Epidermal melanocyte (primary cell): ENCODE measurements around the gene P2RY13.

Experiments used
- DNase-seq: peaks from one replicate; pipeline ENCODE4 v3.0.0; 2011; ENCODE audit warnings: low spot score; ENCODE audit not compliant: insufficient read length

P2RY13 gene

DNA sequence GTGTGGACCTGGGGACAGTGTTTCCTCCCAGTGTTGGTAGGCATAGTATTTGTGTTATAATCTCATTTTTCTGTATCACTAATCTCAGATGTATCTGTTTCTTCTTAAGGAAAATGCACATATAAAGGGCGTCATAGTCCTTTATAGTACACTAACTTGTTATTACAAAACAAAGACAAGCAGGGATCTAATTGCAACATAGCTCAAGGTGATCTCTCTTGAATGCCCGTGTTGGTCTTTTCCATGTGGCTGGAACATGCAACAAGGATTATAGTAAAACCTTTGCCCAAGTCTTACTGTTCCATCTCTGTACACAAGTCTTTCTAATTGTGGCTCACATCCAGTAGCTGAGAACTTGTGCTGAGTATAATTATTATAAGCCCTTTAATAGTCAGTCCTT lies 9.2 kb downstream of the P2RY13 start:
- no peak for DNase-seq

DNA sequence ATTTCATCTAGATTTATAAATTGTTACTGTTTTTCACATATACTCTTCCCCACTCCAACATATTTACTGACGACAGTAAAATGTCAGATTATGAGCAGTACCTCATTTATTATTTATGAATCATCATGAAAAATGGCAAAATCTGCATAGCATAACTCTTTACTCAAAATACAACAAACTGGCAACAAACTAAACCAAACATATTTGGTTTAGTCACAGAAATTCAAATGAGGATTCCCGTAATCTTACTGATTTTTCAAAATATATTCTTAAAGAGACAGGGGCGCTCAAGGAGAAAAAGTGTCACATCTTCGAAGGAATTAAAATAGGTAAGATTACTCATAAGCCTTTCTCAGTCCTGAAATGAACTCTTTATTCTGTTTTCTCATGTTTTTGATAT lies 9.7 kb downstream of the P2RY13 start:
- no peak for DNase-seq

DNA sequence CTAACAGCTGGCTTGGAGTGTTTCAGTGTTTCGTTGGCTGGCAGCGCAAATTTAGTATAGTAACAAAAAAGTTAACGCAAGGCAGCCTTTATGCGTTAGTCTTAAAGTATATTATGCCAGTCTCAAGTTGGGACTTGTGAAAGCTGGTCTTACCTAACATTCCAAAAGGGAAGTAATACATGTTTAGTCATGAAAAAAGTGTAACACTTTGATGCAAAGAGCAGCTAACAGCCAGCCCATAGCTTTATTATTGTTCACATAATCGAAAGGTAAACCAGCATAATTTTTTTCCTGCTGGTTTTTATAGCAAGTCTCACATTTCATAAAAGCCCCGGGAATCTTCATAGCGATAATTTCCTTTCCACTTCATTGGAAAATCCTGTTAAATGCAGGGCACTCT lies 10.4 kb downstream of the P2RY13 start:
- DNase-seq: no peak

DNA sequence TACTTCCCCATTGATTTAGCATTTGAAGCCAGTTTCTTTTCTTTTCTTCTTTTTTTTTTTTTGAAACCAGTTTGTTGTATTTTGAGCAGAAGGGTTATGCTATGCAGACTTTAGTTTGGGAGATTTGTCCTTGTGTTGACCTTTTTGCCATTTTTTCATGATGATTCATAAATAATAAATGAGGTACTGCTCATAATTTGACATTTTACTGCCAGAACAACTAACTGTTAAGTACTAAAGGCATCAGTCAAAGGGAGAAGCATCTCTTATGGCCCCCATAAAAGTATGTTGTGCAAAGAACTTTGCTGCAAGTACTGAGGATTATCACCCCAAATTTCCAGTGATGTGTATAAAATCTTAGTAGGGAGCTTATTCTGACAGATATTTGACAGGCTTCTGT lies 11.0 kb downstream of the P2RY13 start:
- no peak for DNase-seq

DNA sequence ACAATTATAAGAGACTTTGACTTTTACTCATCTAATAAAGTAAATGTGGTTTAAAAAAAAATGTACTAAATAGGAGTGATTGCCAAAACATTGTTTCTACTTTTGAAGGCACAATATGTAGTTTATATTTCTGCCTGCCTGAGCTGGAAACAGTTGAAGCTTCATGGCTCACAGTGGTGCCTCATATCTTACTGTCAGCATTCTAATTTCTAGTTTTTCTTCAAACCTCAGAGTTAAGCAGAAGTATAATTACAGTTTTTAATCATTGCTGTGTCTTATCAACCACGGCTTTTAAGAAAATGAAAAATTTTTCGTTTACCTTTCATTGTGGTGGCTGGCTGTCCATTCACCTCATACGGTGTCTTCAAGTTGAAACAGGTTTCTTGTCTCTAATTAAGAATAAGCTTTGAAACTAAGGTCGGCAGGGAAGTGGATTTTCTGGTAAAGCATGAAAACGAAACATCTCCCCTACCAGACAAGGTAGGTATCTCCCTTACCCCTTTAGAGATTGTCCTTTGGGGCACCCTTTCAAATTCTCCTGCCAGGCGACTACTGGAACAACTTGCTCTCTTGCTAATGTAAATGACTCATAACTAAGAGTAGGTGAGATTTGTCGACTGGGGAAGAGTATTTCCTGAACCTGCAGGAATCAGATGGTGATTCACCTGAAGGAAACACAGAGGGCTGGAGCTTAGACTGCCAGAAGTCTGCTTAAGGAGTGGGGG lies 12.9 kb downstream of the P2RY13 start, which contains the start of gene GPR87:
TSS of gene GPR87 (minus strand) at position 554 of the 725 bp plus-strand sequence. CDS start 16,720 bp downstream, outside the sequence.
- DNase-seq: no peak

DNA sequence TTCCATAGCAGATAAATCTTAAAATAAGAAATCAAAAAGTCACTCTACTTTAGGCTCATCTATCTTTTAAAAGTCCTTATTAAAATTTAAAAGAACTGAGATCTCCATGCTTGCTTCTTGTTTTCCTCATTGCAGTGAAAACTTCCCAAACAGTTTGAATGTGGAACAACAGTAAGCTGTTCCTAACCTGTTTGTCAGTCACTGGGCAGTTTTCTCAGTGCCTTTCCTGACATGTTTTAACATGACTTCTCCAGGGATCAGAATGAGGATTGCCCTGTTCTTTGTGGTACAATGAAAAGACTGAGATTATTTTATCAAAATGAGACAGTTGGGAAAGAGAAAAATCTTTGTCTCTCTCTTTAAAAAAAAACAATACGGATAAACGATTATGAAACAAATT lies 13.5 kb downstream of the P2RY13 start:
- DNase-seq: no peak

DNA sequence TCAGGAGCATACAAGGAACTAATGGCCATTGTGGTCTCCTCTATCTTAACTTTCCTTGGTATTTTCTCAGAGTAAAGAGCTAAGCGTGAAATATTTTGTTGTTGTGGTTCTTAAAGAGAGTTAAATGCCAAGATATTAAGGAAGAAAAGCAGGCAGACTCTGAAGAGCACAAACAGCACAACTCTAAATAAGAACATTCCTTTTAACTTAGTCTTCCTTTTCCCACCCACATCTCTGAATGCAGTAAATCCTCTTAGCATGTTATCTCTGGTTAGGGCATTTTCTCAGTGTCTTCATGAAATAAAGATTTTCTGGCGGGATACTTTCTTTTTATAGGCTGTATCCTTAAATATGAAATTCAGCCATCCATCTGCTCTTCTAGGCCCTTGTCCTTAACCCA lies 14.2 kb downstream of the P2RY13 start:
- DNase-seq: no peak

DNA sequence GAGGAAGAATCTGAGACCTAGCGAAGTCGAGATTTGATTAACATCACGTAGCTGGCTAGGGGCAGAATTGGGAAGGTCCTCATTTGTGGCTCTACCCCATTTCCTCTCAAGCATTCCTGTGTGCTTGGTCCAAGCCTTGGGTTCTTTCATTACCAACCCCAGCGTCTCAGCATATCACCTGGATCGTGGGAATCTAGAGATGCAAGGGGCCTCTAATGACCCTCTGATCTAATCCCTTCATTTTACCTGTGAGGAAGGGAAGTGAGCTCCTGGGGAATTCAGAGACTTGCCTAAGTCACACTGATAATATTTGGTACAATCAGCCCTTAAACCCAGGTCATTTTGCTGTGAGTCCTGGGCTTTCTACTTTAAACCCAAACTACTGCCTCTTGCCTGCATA lies 14.8 kb downstream of the P2RY13 start:
- DNase-seq: no peak

DNA sequence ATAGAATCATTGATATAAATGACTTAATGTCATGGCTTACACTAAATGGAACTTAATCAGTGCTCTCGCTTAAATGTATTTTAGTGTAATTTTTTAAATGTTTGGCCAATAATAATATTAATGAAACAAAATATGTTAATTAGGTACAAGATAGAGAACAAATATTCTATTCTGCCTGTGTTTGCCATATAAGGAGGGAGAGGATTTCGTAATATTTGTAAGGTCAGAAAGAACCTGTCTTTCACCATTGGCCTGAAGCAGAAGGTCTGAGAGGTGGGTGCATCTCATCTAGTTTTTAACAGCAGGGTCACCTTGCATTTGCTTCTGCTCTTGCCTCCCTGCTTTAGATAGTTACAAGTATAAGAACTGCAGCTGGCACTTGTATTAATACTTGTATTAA lies 15.2 kb downstream of the P2RY13 start:
- no peak for DNase-seq

DNA sequence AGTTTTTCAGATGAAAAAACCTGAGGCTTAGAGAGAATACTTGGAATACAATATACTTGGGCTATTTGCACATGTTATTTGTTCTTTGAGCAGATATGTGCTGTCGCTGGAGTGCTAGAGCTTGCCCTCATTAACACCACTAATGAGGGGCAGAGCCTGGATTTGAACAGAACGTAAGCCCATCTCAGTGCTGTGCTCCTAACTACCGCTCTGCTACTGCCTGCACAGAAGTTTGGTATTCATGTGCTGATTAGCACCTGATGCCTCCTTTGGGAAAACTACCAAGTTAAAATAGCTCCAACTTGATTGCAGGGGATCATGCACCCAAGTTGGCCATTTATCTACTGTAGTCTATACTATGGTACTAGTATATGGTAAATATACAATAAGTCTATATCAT lies 16.4 kb downstream of the P2RY13 start:
- DNase-seq: no peak

DNA sequence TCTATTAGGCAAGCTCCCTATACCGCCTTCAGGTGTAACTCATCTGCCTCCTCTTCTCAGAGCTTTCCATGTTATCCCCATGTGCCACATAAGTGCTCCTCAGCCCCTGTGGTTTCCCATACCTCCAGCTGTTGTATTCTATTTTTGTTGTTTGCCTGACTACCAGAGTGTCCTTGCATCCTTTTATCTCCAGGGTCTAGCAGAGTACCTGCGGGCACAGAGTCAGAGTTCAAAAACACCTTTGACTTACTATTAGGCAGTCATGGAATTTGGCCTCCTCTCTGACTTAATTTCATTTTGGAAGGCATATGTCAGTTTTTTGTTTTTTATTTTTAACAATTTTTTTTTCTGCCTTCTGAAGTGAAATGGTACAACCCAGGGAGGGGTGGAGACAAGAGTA lies 19.8 kb downstream of the P2RY13 start:
- no peak for DNase-seq

DNA sequence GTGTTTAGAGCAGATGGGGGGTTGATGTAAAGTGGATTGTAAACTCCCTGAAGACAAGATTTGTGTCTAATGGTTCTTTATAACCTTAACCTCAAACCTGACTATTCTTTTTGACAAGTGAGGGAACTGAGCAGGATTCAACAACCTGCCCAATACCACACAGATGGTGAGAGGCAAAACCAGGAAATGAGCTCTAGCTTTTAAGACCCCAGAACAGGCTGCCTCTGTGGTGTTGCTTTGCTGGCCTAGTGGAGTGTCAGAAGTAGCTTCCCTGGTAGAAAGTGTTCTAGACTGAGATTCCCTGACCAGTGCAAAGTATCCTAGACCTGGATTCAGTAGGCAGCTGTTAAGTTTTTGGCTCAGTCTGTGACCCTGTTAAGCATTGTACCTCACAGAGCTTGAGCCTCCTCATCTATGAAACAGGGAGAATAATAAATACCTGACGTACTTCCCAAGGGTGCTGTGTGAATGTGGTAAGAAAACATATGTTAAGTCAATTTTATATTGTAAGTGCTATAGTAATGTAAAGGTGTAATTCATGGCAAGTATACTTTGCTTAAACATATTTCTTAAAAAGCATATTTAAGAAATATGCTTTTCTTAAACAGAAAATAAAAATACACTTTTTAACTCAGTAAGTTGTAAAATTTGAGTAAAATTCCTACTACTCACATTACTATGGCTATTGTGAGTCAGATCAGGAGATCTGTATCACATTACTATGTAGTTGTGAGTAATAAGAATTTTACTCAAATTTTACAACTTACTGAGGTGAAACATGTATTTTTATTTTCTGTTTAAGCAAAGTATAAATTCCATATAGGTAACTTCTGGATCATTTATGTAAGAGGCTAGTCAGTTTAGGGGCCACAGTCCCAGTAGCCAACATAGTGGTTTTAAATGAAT lies 21.5 kb downstream of the P2RY13 start:
- DNase-seq: no peak

DNA sequence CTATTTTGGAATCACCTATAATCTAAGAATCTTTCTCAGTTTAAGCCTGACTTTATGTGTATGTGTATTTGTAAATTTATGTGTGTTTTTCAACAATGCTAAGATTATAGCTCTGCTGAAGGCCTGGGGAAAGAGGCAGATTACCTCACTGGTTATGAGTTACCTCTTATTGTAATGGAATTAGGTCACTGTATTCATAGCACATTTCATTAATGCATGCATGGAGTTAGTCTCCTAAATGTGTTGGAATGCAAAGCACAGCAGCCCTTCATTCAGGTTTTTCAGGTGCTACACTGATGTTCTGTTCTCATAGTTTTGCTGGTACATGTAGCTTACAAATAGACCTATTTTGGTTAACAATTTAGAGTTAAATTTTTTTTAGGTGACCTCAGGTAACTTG lies 22.2 kb downstream of the P2RY13 start:
- DNase-seq: no peak

DNA sequence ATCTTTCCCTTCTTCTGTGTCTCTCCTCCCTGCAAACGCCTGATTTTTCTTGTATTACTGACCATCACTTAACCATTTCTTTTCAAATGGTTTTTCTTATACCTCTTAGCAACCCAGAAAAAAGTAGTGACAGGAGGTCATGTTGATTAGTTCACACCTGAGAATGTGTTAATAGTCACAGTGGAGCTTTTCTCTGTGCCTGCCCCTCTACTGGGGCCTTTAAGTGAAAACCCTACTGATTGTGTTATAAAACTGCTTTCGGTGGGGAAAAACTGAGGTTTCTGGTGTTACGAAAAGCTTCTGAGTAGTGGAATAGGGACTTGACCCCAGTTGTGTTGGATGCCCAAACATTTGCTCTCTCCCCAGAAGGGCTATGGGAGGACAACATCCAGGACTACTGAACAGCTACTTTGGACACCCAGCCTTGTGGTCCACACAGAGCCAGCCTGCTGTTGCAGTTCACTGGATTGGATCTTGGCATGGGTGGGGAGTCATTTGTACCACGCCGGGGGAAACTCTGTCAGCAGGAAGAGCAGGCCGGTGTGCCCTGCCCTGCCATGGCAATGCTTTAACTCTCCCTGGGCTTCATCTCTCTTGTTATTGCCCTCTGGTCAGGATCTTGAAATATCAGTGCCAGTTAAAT lies 23.1 kb downstream of the P2RY13 start:
- DNase-seq: no peak

DNA sequence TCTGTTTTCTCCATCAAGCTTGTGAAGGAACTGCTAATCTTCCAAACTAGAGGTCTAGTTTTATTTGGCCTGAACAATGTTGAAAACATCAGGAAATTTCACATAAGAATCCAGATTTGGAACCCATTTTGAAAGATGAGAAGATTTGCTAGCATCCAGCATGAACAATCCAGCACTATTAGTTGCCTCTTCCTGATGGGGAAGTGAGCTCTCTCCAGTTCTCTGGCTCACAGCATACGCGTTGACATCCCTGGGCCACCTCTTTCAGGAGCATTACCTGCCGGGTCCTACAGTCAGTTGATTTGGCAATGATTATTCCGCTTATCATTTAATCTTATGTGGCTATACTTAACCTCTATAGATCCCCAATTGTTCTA lies 23.6 kb downstream of the P2RY13 start:
- DNase-seq: no peak

DNA sequence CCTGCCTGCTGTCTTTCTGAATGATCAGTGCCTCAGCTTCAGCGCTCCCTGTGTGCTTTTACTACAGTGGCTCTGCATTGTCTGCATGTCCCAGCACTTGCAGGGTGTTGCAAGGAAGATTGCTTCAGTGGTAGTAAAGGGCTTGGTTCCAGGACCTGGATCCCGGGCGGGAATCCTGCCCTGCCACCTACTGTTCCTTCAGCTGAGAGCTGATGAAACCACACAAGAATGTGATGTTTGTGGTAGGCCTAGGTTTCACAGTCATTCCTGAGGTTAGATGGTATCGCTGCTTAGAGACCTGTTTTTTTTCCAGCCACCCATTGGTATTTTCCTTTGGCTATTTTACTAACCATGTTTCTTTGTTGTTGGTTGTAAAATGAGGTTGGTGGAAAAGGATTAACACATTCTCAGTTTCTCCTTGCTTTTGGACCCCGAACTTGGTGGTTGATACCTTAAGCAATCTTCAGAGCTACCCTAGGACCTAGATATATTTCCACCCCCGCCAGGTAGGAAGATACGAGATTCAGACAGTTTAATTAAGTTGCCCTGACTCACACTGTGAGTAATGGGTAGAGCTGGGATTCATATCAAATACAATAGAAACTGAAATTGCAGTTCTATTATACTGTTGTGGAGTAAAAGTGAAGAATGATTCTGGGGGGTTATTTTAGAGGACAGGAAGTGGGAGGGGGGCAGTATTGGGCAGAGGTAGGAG lies 24.1 kb downstream of the P2RY13 start:
- DNase-seq: peak; percentile 38

DNA sequence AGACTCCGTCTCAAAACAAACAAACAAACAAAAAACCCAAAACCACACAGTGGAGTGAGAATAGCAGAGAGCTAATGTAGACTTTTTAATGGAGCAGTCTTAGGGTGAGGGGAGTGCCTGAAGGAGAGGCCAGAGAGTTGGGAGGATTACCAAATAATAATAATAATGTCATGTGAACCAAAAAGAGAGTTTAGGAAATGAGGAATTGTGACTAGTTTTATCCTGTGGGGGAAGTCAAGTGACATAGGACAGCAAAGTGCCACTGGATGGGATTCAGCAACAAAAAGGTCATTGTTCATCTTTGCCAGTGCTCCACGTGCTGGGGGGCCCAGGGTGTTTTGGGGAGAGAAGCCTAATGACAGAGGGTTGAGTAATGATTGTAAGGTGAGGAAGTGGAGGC lies 25.6 kb downstream of the P2RY13 start:
- DNase-seq: no peak

DNA sequence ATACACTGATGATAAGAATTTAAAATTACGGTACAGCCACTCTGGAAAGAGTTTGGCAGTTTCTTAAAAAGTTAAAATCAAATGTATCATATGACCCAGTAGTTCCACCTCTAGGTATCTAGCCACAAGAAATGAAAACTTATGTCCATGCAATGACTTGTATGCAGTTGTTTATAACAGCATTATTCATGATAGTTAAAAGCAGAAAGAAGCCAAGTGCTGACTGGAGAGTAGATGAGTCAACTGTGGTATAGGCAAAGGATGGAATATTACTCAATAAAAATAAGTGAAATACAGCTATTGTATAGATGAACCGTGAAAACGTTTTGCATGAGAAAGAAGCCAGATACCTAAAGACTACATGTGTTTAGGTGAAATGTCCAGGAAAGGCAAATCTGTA lies 27.6 kb downstream of the P2RY13 start:
- DNase-seq: no peak

DNA sequence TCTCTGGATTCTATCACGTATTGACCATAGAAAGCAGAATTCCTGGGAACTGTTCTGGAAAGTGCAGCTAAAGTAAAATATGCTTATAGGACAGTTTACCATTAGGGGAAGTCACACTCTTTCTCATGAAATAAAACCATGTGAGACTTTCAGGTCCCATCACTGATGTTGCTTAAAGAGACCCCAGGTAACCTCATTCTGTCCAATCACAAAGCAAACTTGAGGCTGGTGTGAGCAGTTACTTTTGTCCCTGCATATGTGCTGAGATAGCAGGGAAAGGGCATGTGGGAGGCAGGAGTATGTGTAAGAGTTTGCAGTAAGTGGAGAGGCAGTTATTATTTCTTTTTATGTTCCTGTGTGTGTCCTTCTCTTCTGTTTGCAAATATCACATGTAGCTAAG lies 28.8 kb downstream of the P2RY13 start:
- DNase-seq: no peak

DNA sequence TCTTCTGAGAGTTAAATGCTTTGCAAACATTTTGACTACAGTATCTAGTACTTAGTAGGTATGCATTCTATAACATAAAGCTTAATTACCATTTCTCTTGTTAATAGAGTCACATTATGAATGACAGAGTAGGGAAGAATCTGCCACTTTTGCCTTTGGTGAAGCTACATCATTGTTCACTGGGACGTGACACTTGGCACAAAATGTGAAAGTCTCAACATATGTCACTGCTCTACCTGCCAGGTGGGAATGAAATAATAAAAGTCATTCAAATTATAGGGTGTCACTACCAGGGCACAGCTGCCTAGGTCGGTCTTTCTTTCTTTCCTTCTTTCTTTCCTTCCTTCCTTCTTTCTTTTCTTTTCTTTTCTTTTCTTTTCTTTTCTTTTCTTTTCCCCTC lies 30.3 kb downstream of the P2RY13 start:
- no peak for DNase-seq

DNA sequence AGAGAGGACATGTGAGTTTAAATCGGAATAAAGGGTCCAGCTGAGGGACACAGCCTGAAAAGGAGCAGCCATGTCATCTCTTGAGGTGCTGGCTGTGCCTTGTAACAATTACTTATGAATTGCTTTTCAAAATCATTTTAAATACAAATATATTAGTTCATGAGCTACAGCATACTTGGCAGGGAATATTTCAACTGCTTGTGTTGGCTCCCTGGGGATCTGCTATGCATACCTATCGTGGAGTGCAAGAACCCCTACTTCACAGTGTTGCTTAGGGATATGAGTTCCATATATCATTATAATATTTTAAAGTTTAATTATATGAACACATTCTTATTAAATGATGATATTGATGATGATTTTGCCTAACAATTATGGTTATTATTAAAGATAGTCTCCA lies 31.9 kb downstream of the P2RY13 start:
- DNase-seq: no peak

DNA sequence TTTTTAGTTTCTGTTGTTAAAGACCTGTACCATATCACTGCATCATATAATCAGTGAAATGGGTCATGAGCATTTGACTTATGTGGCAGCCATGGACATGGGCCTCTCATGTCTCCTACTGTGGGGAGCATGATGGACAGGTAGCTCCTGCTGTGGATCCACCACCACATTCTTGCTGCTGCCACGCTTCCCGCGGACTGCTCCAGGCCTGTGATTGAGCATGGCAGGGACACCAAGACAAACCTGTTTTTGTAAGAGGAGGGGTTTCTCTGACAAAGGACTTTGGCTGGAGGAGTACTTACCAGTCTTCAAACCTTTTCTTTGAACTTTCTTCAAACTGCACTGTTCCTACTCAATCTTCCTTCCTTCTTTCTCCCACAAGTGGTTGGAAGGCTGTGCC lies 33.1 kb downstream of the P2RY13 start:
- no peak for DNase-seq
